GM18907 (cell line): ENCODE measurements around the gene ASB8.
A peak's percentile ranks its signal among the peaks of the same experiment; 100 is the strongest.
"Not testable (repeated sequence)": the region's sequence is repeated elsewhere in the genome, so short reads cannot be mapped to it uniquely, and the experiment has no call there.

Experiments used
- ATAC-seq: cut with Tn5 transposase; IDR thresholded peaks from one replicate; pipeline ENCODE4 v1.9.1; 2021; ENCODE audit warnings: mild to moderate bottlenecking, moderate library complexity; ENCODE audit not compliant: unreplicated experiment

Gene ASB8

GRCh38 chr12:48183091-48183875 lies 26.0 kb upstream of the ASB8 start, which contains the start of gene CCDC184:
CCDC184 (plus strand) TSS chr12:48183644; CDS start chr12:48184123, 479 bp downstream.
- ATAC-seq = peak; percentile 70

- peak; percentile 2 for ATAC-seq
These were observed 25.3 kb upstream of the ASB8 start for GRCh38 chr12:48182631-48183030.

- ATAC-seq = no peak
These were observed 23.7 kb upstream of the ASB8 start for GRCh38 chr12:48180857-48181495.

GRCh38 chr12:48180424-48180823 lies 23.1 kb upstream of the ASB8 start:
- no peak for ATAC-seq

- no peak for ATAC-seq
These were observed 22.2 kb upstream of the ASB8 start for GRCh38 chr12:48179466-48179865.

- no peak for ATAC-seq
These were observed 20.7 kb upstream of the ASB8 start for GRCh38 chr12:48177982-48178381.

- no peak for ATAC-seq
These were observed 19.1 kb upstream of the ASB8 start for GRCh38 chr12:48176417-48176751.

- ATAC-seq = no peak
These were observed 18.5 kb upstream of the ASB8 start for GRCh38 chr12:48175613-48176416.

- ATAC-seq = no peak
These were observed 11.7 kb upstream of the ASB8 start for GRCh38 chr12:48169011-48169410.

- ATAC-seq = no peak
These were observed 8.0 kb upstream of the ASB8 start for GRCh38 chr12:48165089-48165981.

GRCh38 chr12:48164451-48164850 lies 7.1 kb upstream of the ASB8 start:
- no peak for ATAC-seq

GRCh38 chr12:48163150-48163747 lies 5.9 kb upstream of the ASB8 start:
- no peak for ATAC-seq

- ATAC-seq = no peak
These were observed 3.5 kb upstream of the ASB8 start for GRCh38 chr12:48160807-48161206.

GRCh38 chr12:48160046-48160445 lies 2.7 kb upstream of the ASB8 start:
- no peak for ATAC-seq

GRCh38 chr12:48157889-48158370 lies 615 bp upstream of the ASB8 start:
- no peak for ATAC-seq

GRCh38 chr12:48156652-48157017 lies 680 bp downstream of the ASB8 start:
- no peak for ATAC-seq

- ATAC-seq = not testable (repeated sequence)
These were observed 1.5 kb downstream of the ASB8 start for GRCh38 chr12:48155786-48156185.

GRCh38 chr12:48151103-48151771 lies 6.1 kb downstream of the ASB8 start:
- ATAC-seq = no peak

- ATAC-seq = no peak
These were observed 11.3 kb downstream of the ASB8 start for GRCh38 chr12:48145981-48146380.

GRCh38 chr12:48143898-48144297 lies 13.4 kb downstream of the ASB8 start:
- ATAC-seq = no peak
